ENCODE measurements around the gene HNRNPL.

- TF ChIP-seq POLR2A (IDR thresholded peaks at IDR 0.05; ENCODE audit: low read length) (no peak), GATA1 (IDR thresholded peaks at IDR 0.05; ENCODE audit: low read depth, low read length) (no peak)
Measured at GRCh38 chr19:38830039-38830733, 19.6 kb downstream of the HNRNPL start.
